GM13976 (cell line): Measurements from ENCODE around the gene CCDC9.

Source experiments
- DNase-seq: peaks from one replicate; pipeline ENCODE4 v3.0.0; 2012; ENCODE audit warnings: low spot score
- in situ Hi-C: fragments of 300-500 bp; cut with MboI; formaldehyde crosslinking; loops from one replicate; pipeline ENCODE4 v1.12.0; 2022; ENCODE audit warnings: low sequenced_read_pairs, mixed read lengths, inconsistent platforms; ENCODE audit not compliant: unreplicated experiment
- TF ChIP-seq, protein P1 (sequence below): IDR thresholded peaks from 2 replicates; pipeline ENCODE4 v1.5.1; 2012; ENCODE audit warnings: borderline replicate concordance, mild to moderate bottlenecking; ENCODE audit not compliant: insufficient read depth; ENCODE audit errors: extremely low read depth, missing control alignments, control extremely low read depth

Gene CCDC9

GRCh38 chr19:47255879-47256692 is at the start of gene CCDC9:
Gene CCDC9, plus strand, starts transcription at chr19:47256525. Its CDS starts 1,876 bp downstream, at chr19:47258401.
- in situ Hi-C loops = no loop called here
- DNase-seq = peak; percentile 95
- TF ChIP-seq, protein P1, sequence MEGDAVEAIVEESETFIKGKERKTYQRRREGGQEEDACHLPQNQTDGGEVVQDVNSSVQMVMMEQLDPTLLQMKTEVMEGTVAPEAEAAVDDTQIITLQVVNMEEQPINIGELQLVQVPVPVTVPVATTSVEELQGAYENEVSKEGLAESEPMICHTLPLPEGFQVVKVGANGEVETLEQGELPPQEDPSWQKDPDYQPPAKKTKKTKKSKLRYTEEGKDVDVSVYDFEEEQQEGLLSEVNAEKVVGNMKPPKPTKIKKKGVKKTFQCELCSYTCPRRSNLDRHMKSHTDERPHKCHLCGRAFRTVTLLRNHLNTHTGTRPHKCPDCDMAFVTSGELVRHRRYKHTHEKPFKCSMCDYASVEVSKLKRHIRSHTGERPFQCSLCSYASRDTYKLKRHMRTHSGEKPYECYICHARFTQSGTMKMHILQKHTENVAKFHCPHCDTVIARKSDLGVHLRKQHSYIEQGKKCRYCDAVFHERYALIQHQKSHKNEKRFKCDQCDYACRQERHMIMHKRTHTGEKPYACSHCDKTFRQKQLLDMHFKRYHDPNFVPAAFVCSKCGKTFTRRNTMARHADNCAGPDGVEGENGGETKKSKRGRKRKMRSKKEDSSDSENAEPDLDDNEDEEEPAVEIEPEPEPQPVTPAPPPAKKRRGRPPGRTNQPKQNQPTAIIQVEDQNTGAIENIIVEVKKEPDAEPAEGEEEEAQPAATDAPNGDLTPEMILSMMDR = no peak

DNA sequence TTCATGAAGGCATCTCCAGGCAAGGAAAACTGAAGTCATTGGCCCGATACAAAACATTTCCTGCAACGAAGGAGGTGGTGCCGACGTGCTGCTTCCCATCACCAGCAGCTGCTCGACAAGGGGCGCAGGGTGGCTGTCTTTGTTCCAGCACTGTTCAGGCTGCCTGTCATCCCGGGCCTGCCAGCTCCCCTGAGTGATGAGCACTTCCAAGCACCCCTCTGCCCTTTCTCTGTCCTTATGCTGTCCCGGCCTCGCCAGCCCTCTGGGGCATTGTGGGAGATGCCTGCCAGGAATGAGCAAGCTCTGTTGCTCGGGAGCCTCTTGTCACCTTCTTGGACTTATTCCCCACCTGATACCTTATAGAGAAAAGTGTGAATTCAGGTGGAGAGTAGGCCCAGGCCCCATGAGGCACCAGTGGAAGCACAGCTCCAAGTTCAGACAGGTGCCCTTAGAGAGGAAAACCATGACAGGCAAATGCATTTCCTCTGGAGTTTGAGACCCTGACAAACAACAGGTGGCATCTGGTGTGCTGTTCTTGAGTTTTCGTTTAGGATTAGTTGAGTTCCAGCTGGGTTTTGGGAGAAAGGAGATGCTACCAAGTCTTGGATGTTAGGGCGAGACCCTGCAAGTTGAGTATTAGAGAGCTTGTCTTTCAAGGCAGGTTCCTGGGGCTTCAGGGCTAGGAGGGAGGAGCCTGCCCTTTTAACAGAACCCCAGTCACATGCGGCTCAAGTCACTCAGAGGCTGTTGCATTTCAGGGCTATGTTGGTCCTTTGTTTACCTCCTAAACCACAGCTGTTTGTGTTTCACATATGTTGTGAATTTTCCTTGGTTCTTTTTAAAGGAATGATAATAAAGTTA is 46.8 kb upstream of the CCDC9 start:
- no peak for DNase-seq
- TF ChIP-seq, protein P1 = no peak
- in situ Hi-C loops = no loop called here

DNA sequence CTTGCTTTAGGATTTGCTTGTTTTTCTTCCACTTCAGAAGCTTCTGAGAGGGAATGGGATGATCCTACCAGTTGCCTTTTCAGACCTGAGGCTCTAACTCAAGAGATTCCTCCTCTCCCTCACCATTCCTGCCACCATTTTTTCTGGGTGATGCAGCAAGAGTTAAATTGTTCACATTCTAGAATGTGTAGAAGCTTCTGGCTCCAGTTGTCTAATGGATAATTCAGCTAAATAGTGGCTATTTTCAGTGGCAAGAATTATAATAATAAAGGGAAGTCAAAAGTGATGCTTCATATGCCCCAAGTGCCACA is 46.2 kb upstream of the CCDC9 start:
- in situ Hi-C loops = no loop called here
- TF ChIP-seq, protein P1 = no peak
- DNase-seq = no peak

DNA sequence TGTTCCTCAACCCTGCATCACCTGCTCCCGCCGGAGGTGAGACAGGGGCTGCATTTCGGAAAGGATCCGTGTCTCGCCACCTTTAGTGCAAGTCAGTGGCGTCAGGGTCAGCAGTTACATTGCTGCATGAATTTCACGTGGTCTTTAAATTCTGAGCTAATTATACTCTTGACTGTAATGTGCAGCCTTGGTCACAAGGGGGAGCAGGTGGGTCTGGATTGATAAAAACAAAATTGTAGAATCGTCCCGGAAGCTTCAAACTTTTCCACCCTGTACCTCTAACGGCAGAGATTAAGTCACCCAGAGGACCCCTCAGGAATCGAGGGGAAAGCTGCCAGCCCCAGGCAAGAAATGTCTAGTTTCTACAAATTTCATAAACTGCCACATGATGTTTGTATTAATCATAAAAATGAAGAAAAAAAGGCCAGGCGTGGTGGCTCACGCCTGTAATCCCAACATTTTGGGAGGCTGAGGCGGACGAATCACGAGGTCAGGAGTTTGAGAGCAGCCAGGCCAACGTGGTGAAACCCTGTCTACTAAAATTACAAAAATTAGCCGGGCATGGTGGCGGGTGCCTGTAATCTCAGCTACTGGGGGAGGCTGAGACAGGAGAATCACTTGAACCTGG is 45.5 kb upstream of the CCDC9 start:
- peak; percentile 82 for DNase-seq
- in situ Hi-C loops = no loop called here
- TF ChIP-seq, protein P1 = peak; percentile 75

- in situ Hi-C loops = no loop called here
- no peak for DNase-seq
- TF ChIP-seq, protein P1 = no peak
Measured at GRCh38 chr19:47215581-47215980, 40.7 kb upstream of the CCDC9 start.

- peak; percentile 16 for DNase-seq
- in situ Hi-C loops = no loop called here
- TF ChIP-seq, protein P1 = no peak
Measured at GRCh38 chr19:47221080-47221841, 35.1 kb upstream of the CCDC9 start.
